ENCODE results near the gene STXBP4. TPM values are rescaled to one million over a fixed set of nuclear protein-coding genes. Genes with fewer than 3 reads are reported as not detected.

Gene STXBP4
- total RNA-seq, 1 donor from 2014 or later, result 31.8 TPM

DNA sequence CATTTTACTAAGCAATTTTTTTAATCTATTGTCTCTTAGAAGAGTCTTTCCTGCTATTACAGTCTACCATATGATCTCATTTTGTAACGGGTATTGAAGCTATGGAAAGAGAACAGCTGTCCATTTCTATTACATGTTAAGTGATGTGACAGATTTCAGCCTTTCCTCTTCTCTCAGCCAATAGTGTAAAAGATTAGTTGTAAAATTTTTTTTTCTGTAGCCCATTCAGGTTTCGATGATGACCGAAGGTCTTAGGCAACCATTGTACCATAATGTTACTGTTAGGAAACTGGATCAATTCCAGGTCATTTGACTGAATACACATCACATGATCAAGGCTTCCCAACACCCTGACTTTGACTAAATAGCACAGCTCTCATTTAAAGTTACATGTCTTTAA is 148.6 kb downstream of the STXBP4 start:
- H3K36me3 Mint-ChIP-seq, result no peaks in the 10 kb centered on the region
- no peak for DNase-seq (ENCODE audit: low spot score in 2 of 2, unreplicated experiment in 2 of 2)
- H3K4me1 Mint-ChIP-seq, result peaks cover 4% of the 10 kb centered on the region
- TF ChIP-seq, protein P1, sequence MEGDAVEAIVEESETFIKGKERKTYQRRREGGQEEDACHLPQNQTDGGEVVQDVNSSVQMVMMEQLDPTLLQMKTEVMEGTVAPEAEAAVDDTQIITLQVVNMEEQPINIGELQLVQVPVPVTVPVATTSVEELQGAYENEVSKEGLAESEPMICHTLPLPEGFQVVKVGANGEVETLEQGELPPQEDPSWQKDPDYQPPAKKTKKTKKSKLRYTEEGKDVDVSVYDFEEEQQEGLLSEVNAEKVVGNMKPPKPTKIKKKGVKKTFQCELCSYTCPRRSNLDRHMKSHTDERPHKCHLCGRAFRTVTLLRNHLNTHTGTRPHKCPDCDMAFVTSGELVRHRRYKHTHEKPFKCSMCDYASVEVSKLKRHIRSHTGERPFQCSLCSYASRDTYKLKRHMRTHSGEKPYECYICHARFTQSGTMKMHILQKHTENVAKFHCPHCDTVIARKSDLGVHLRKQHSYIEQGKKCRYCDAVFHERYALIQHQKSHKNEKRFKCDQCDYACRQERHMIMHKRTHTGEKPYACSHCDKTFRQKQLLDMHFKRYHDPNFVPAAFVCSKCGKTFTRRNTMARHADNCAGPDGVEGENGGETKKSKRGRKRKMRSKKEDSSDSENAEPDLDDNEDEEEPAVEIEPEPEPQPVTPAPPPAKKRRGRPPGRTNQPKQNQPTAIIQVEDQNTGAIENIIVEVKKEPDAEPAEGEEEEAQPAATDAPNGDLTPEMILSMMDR (IDR thresholded peaks at IDR 0.05; ENCODE audit: unreplicated experiment), result no peak
- no peaks in the 10 kb centered on the region for H3K27me3 Mint-ChIP-seq (ENCODE audit: low read depth)
- H3K27ac Mint-ChIP-seq, result no peak overlapping the region
- no peak overlapping the region for H3K4me3 Mint-ChIP-seq
- no peaks in the 10 kb centered on the region for H3K9me3 Mint-ChIP-seq

DNA sequence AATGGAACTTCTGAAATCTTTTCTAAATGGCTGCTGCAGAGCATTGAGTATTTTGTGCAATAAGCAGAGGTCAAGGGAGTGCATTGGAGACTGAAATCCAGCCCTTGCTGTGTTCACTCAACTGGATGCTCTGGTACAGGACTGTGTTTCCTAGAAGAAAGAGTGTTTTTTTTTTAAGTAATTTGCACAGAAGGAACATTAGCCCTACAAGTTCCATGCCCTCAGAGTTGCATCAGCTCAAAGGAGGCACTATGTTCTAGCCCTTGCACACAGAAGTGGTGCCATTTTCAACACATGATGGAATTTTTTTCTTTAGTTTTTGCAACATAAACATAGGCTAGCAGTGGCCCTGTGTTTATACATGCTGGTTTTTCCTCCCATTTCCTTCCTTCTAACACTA is 152.1 kb downstream of the STXBP4 start:
- TF ChIP-seq, protein P1 (IDR thresholded peaks at IDR 0.05; ENCODE audit: unreplicated experiment), result no peak
- Mint-ChIP-seq H3K9me3 (no peaks in the 10 kb centered on the region), H3K36me3 (no peaks in the 10 kb centered on the region), H3K27me3 (ENCODE audit: low read depth) (no peaks in the 10 kb centered on the region), H3K27ac (no peak overlapping the region), H3K4me3 (no peak overlapping the region), H3K4me1 (peaks cover 4% of the 10 kb centered on the region)
- DNase-seq (ENCODE audit: low spot score in 2 of 2, unreplicated experiment in 2 of 2), result no peak

DNA sequence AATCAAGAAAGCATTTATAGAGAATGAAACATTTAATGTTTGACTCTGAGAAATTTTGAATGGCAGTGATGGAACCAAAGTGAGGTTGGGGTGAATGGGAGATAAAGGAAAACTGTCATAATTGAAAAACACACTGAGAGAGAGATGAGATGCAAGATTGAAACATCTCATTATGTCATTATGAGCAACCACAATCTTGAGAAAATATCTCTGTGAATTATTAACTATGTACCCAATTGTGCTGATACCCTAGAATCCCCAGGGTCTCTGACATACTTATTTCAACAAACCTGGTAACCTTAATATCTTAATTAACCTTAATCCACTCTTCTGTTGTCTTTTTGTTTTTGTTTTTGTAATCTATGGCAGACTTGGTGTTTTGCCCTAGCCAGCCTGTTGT is 152.7 kb downstream of the STXBP4 start:
- Mint-ChIP-seq H3K36me3 (no peaks in the 10 kb centered on the region), H3K27ac (no peak overlapping the region), H3K4me1 (peaks cover 4% of the 10 kb centered on the region), H3K4me3 (no peak overlapping the region), H3K9me3 (no peaks in the 10 kb centered on the region), H3K27me3 (ENCODE audit: low read depth) (no peaks in the 10 kb centered on the region)
- no peak for DNase-seq (ENCODE audit: low spot score in 2 of 2, unreplicated experiment in 2 of 2)
- TF ChIP-seq, protein P1 (IDR thresholded peaks at IDR 0.05; ENCODE audit: unreplicated experiment), result no peak

DNA sequence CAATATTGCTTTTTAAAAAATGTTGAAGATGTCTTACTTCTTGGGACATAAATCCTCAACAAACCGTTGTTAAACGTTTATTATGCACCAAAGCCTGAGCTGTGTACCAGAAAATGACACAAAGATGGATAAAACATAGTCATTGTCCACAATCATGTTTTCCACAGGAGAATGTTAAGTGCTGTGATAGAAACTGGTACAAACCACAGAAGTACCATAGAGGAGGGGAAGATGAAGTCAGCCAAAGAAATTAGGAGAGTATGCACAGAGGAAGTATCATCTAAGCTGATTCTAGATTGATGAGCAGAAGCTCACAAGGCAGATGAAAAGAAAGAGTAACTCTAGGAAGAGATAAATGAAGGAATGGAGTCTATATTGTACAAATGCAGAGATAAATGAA is 153.5 kb downstream of the STXBP4 start:
- Mint-ChIP-seq H3K4me3 (no peak overlapping the region), H3K9me3 (no peaks in the 10 kb centered on the region), H3K36me3 (no peaks in the 10 kb centered on the region), H3K27me3 (ENCODE audit: low read depth) (no peaks in the 10 kb centered on the region), H3K27ac (no peak overlapping the region), H3K4me1 (no peaks in the 10 kb centered on the region)
- DNase-seq (ENCODE audit: low spot score in 2 of 2, unreplicated experiment in 2 of 2), result no peak
- TF ChIP-seq, protein P1 (IDR thresholded peaks at IDR 0.05; ENCODE audit: unreplicated experiment), result no peak

DNA sequence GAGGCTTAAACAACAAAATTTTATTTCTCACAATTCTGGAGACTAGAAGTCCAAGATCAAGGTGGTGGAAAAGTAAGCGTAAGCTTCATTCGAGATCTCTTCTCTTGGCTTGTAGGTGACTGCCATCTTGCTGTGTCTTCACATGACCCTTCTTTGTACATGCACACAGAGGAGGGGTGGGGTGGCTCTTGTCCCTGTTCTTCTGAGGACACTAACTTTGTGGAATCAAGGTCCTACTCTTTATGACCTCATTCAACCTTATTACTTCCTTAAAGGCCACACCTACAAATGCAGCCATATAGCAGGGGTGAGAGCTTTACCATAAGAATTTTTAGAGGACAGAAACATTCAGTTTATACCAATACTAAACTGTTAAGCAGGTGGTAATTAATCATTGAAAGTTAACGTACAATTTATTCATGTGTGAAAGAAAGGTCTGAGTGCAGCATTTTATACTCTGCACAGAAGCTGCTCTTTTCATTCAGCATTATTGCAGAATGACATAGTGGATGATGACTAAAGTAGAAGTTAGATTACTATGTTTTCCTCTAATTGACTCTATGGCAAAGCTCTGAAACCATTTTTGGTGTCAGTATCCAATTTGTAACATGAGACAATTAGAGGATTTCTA is 156.3 kb downstream of the STXBP4 start:
- no peak for DNase-seq (ENCODE audit: low spot score in 2 of 2, unreplicated experiment in 2 of 2)
- Mint-ChIP-seq H3K27ac (no peak overlapping the region), H3K4me1 (no peaks in the 10 kb centered on the region), H3K9me3 (no peaks in the 10 kb centered on the region), H3K27me3 (ENCODE audit: low read depth) (no peaks in the 10 kb centered on the region), H3K36me3 (peaks cover 1% of the 10 kb centered on the region), H3K4me3 (no peak overlapping the region)
- TF ChIP-seq, protein P1 (IDR thresholded peaks at IDR 0.05; ENCODE audit: unreplicated experiment), result no peak

DNA sequence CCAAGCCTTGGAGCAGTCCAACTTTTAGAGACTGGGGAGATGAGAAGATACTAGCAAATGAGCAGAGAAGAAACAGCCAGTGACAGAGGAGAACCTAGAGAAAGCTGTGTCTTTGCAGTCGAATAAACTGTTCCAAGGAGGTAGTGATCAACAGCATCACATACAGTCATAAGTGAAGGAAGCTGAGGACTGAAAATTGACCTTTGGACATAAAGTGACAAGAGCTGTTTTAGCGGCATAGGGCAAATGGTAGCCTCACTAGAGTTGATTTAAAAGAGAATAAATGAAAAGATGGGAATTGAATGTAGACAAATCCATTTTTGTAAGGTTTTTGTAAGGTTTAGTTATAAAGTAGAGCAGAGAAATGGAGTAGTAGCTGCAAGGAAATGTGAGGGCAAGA is 165.0 kb downstream of the STXBP4 start:
- H3K36me3 Mint-ChIP-seq, result peaks cover 1% of the 10 kb centered on the region
- no peaks in the 10 kb centered on the region for H3K4me1 Mint-ChIP-seq
- H3K4me3 Mint-ChIP-seq, result no peak overlapping the region
- DNase-seq (ENCODE audit: low spot score in 2 of 2, unreplicated experiment in 2 of 2), result no peak
- no peak overlapping the region for H3K27ac Mint-ChIP-seq
- TF ChIP-seq, protein P1 (IDR thresholded peaks at IDR 0.05; ENCODE audit: unreplicated experiment), result no peak
- H3K27me3 Mint-ChIP-seq (ENCODE audit: low read depth), result no peaks in the 10 kb centered on the region
- no peaks in the 10 kb centered on the region for H3K9me3 Mint-ChIP-seq
